Heart right ventricle (tissue), 16 donors: ENCODE results near the gene RTN4IP1. TPM values are rescaled to one million over a fixed set of nuclear protein-coding genes. Genes with fewer than 3 reads are reported as not detected.

ENCODE experiments used
- ATAC-seq, 8 donors: fragments of 200-7000 bp; cut with Tn5 transposase; one replicate each; pipeline ENCODE4 v1.9.1; 2020; ENCODE audit warnings: mild to moderate bottlenecking in 8 of 8, moderate library complexity in 8 of 8, moderate number of reproducible peaks in 1 of 8
- DNase-seq, 2 donors: peaks; one replicate each; pipeline ENCODE4 v3.0.0-alpha.2; 2020
- H3K27ac ChIP-seq, 10 donors: fragments of 200-600 bp; sonication (generic) in 2 of 10; one replicate each; pipeline versions ENCODE4 v1.5.0 to v1.8.0; 2020 to 2022; ENCODE audit warnings: mild to moderate bottlenecking in 3 of 10
- H3K27me3 ChIP-seq, 7 donors: fragments of 200-600 bp; one replicate each; pipeline ENCODE4 v1.8.0; 2021 to 2022; ENCODE audit warnings: mild to moderate bottlenecking in 2 of 7
- H3K36me3 ChIP-seq, 9 donors: fragments of 200-600 bp; sonication (generic) in 1 of 9; one replicate each; pipeline versions ENCODE4 v1.5.0 to v1.8.0; 2020 to 2022; ENCODE audit warnings: mild to moderate bottlenecking in 2 of 9
- H3K4me1 ChIP-seq, 9 donors: fragments of 200-600 bp; sonication (generic) in 1 of 9; one replicate each; pipeline versions ENCODE4 v1.5.0 to v1.8.0; 2020 to 2022; ENCODE audit warnings: mild to moderate bottlenecking in 4 of 9
- H3K4me3 ChIP-seq, 10 donors: fragments of 200-600 bp; sonication (generic) in 2 of 10; one replicate each; pipeline versions ENCODE4 v1.5.0 to v1.8.0; 2020 to 2022; ENCODE audit warnings: mild to moderate bottlenecking in 7 of 10, moderate library complexity in 2 of 10
- H3K9me3 ChIP-seq, 11 donors: fragments of 200-600 bp in 10 of 11; sonication (generic) in 2 of 11; one replicate each; pipeline versions ENCODE4 v1.5.0 to v1.8.0; 2013 to 2022; ENCODE audit warnings: mild to moderate bottlenecking in 2 of 11, control low read depth in 1 of 11, moderate library complexity in 1 of 11
- CTCF ChIP-seq, 9 donors: fragments of 200-600 bp; sonication (generic) in 2 of 9; IDR thresholded peaks; one replicate each; pipeline versions ENCODE4 v1.5.0 to v1.8.0; 2021 to 2022; ENCODE audit warnings: antibody characterized with exemption in 9 of 9, mild to moderate bottlenecking in 5 of 9, moderate library complexity in 1 of 9
- WGBS, 2 donors: extraction: QIAGEN DNeasy Blood & Tissue Kit; methylation state at CpG; one replicate each; pipeline ENCODE4 v1.1.7; 2013; ENCODE audit warnings: inconsistent platforms in 1 of 2; 5-methylcytosine and 5-hydroxymethylcytosine counted together
- intact Hi-C, 10 donors: fragments of 100-400 bp; cut with DNase I; formaldehyde crosslinking; loops; one replicate each; pipeline versions ENCODE4 v1.11.1 to v1.14.2; 2022
- polyA plus RNA-seq, 2 donors: library from polyadenylated mRNA; stranded (reverse); fragments of 200-250 nt; gene quantifications; one replicate each; pipeline ENCODE4 v1.2.3, GENCODE V29; 2013
- total RNA-seq, 10 donors: library from RNA; stranded (reverse); fragmentation: NEBNext Ultra II Directional in 3 of 10; extraction: Animal tissue kit (Norgen Biotek cat#: 25700) in 3 of 10; gene quantifications; one replicate each; pipeline versions ENCODE4 v1.2.1 to v1.2.4, GENCODE V29; 2021 to 2023
- donor health status: Arrhythmogenic right ventricular cardiomyopathy.
- donor health status: ischemic (EF 13 %, LVEDD 7.1; RV severe dilation, severe dysfunction).
- donor health status: healthy with polysubstance abuse.
- donor health status: DM: no; HTN: yes; CAD: no.
- donor health status: DM: no; HTN: no; CAD: no.
- donor health status: ischemic (EF 25% LVEDD 6.9; RV normal size, moderate dysfunction).
- donor health status: ischemic (EF 25% LVEDD 5.7; RV mildly dilated, moderate dysfunction).
- donor health status: healthy.
- donor health status: DM: yes; HTN: yes; CAD: no.
- donor health status: Ischemic cardiomyopathy.
- donor health status: ischemic (EF 35%, LVEDD 5.7; RV mildly dilated, moderate dysfunction).
- donor health status: nonischemic (EF 11% LVEDD 7.7; RV severe dilation, severe dysfunction).
- donor health status: DM: yes; HTN: yes; CAD: no.
- donor health status: PGD.
- donor health status: ischemic (EF 29% LVEDD 5.4; RV normal size, mild dysfunction).
- donor health status: nonischemic (EF 23%, LVEDD 6.1; RV moderate dilation, normal function).

RTN4IP1 gene
- total and polyA plus RNA-seq, 12 donors: 8.8 to 23.3 (median 15.5) TPM

- Histone ChIP-seq H3K27ac (peak overlapping the region in 1 of 10 donors; percentile 54), H3K27me3 (no peaks in the 10 kb centered on the region), H3K9me3 (no peaks in the 10 kb centered on the region), H3K4me1 (peaks cover 0 to 53% (median 0%) of the 10 kb centered on the region in 9 donors), H3K36me3 (peaks cover 0 to 42% (median 0%) of the 10 kb centered on the region in 9 donors), H3K4me3 (no peak overlapping the region)
- DNase-seq (no peak), ATAC-seq (no peak)
- TF ChIP-seq CTCF (IDR thresholded peaks at IDR 0.05): no peak
- intact Hi-C loops: no loop called here
These were observed 88.9 kb downstream of the RTN4IP1 start for GRCh38 chr6:106540432-106540831.

GRCh38 chr6:106539936-106540335 is 89.4 kb downstream of the RTN4IP1 start:
- ATAC-seq: no peak
- no peaks in the 10 kb centered on the region for H3K9me3 ChIP-seq

GRCh38 chr6:106538145-106538544 is 91.2 kb downstream of the RTN4IP1 start:
- H3K9me3 ChIP-seq: no peaks in the 10 kb centered on the region
- peaks cover 0 to 49% (median 0%) of the 10 kb centered on the region in 9 donors for H3K4me1 ChIP-seq
- WGBS, 2 donors: 88 to 89% methylated on average over 1 of the region's 1 CpG
- intact Hi-C loops: no loop called here
- H3K27ac ChIP-seq: peak overlapping the region in 1 of 10 donors; percentile 42
- no peaks in the 10 kb centered on the region for H3K27me3 ChIP-seq
- no peak for TF ChIP-seq CTCF (IDR thresholded peaks at IDR 0.05)
- ATAC-seq (peak in 2 of 8 donors; percentile 42 to 47), DNase-seq (no peak)
- H3K36me3 ChIP-seq: peaks cover 0 to 19% (median 0%) of the 10 kb centered on the region in 9 donors
- H3K4me3 ChIP-seq: no peak overlapping the region

More at GRCh38 chr6:106539936-106540335, 89.4 kb downstream of the RTN4IP1 start:
- peak overlapping the region in 1 of 10 donors; percentile 54 for H3K27ac ChIP-seq
- H3K36me3 ChIP-seq: peaks cover 0 to 37% (median 0%) of the 10 kb centered on the region in 9 donors
- intact Hi-C loops: no loop called here
- H3K4me1 ChIP-seq: peaks cover 0 to 48% (median 0%) of the 10 kb centered on the region in 9 donors
- H3K4me3 ChIP-seq: no peak overlapping the region
- TF ChIP-seq CTCF (IDR thresholded peaks at IDR 0.05): no peak
- 73 to 79% methylated on average over 9 of the region's 9 CpGs for WGBS, 2 donors
- no peaks in the 10 kb centered on the region for H3K27me3 ChIP-seq
- DNase-seq: no peak

GRCh38 chr6:106537662-106538061 is 91.6 kb downstream of the RTN4IP1 start:
- Histone ChIP-seq H3K4me1 (peaks cover 0 to 54% (median 0%) of the 10 kb centered on the region in 9 donors), H3K27ac (peak overlapping the region in 1 of 10 donors; percentile 42), H3K27me3 (no peaks in the 10 kb centered on the region), H3K4me3 (no peak overlapping the region), H3K36me3 (peaks cover 0 to 14% (median 0%) of the 10 kb centered on the region in 9 donors), H3K9me3 (no peaks in the 10 kb centered on the region)
- no peak for TF ChIP-seq CTCF (IDR thresholded peaks at IDR 0.05)
- no peak for DNase-seq
- whole genome bisulfite sequencing, 2 donors: 82 to 84% methylated on average over 8 of the region's 8 CpGs
- no peak for ATAC-seq
- intact Hi-C loops: no loop called here
